HG02973 (cell line): ENCODE results near the gene IL18R1.
"Not testable (repeated sequence)": the region's sequence is repeated elsewhere in the genome, so short reads cannot be mapped to it uniquely, and the experiment has no call there.

Experiments used
- ATAC-seq: cut with Tn5 transposase; IDR thresholded peaks from one replicate; pipeline ENCODE4 v1.9.1; 2021; ENCODE audit warnings: moderate library complexity; ENCODE audit not compliant: unreplicated experiment

Gene IL18R1

GRCh38 chr2:102355526-102356380 is at the start of gene IL18R1:
IL18R1 (plus strand) TSS chr2:102355796; CDS start chr2:102362661, 6,865 bp downstream.
- ATAC-seq: peak; percentile 87

DNA sequence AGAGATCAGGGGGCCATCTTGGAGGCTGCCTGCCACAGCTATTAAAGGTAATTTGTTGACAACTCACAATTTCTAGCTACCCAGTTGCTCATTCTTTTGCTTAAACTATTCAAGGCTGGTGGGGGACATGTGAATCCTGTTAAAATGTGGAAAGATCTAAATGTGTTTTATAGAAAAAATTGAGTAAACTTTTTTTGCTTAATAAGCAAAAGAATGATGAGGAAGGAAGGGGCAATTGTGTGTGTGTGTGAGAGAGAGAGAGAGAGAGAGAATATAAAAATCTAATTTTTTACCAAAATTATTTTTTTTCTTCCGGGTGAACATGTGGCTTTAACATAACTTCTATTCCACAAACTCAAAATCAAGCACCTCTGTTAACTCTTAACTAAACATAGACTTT is 49.5 kb upstream of the IL18R1 start:
- ATAC-seq: no peak

- ATAC-seq: no peak
Measured at GRCh38 chr2:102310964-102311640, 44.5 kb upstream of the IL18R1 start, which contains the start of gene IL1RL1. IL1RL1 (plus strand) TSS chr2:102311563; CDS start chr2:102338265, 26,702 bp downstream.

GRCh38 chr2:102313025-102313424 is 42.6 kb upstream of the IL18R1 start:
- no peak for ATAC-seq

DNA sequence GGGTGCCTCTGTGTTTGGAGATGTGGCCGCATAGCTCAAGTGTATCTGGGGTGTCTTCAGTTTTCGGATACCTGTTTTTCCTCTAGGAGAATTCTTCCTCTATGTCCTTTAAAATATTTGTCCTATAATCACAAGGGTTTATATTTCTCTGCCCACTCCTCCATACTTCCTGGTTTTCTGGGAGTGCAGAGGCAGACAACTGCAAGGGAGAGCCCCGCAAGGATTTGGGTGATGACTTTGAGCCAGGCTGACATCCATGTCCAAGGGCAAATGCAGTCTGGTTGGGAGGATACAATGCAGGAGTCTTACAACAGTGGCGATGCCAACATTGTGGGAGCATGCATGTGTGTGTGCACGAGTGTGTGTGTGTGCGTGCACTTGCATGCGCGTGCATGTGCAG is 42.1 kb upstream of the IL18R1 start:
- ATAC-seq: no peak

- no peak for ATAC-seq
Measured at GRCh38 chr2:102313950-102314349, 41.6 kb upstream of the IL18R1 start.

DNA sequence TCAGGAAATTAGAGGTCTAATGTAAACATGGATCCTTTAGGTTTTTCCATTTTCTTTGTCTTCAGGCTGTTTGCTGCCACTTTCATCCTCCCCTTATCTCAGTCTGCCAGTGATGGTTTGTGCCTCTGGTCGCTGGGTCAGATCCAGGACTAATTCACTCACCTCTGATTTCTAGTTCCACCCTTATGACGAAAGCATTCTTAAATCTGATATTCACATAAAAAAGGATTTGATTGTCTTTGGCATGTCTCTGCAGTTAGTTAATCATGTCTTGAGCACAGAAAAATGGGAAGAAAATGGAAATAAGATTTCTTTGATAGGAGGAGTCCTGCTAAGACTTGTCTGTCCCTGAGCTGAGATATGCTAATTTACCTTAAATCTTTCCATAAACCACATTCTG is 39.7 kb upstream of the IL18R1 start:
- ATAC-seq: no peak

DNA sequence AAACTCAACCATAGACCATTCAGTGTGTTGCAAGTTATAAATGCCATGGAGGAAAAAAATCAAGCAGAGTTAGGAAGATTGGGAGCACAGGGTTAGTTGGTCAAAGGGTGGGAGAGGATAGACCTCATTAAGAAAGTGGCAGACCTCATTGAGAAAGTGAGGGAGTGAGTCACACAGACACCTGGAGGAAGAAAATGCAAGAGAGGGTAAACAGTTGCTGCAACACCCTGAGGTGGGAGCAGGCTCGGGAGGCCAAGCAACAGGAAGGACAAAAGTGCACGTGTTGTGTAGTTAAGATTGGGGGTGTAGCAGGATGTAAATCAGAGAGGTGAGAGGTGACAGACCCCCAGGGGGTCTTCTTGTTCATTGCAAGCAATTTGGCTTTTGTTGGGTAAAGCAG is 37.9 kb upstream of the IL18R1 start:
- ATAC-seq: no peak

- no peak for ATAC-seq
Measured at GRCh38 chr2:102318437-102318836, 37.2 kb upstream of the IL18R1 start.

DNA sequence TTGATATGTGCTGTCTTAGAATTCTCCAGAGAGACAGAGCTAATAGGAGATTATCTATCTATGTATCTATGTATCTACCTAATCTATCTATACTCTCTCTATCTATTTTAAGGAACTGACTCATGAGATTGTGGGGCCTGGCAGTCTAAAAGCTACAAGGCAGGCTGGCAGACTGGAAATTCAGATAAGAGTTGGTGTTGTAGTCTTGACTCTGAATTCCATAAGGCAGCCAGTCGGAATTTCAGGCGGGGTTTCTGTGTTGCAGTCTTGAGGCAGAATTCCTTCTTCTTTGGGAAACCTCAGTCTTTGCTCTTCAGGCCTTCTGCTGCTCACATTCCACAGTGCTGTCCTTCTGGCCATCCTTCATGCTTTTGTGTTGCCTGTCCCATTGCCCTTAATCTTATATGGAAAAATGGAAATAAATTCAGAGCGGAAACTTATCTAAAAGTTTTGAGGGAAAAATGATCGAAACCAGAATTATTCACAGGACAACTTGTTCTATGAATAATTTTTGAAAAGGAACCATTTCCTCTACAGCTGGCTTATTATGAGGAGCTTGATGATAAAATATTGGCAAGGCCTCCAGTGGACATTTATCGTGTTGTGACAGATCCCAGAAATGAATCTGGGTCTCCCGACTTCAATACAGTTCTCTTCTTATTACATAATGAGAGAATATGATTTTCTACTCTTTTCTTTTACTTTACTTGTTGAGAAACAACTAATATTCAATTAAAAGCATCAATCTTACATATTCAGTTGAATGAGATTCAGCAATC is 33.5 kb upstream of the IL18R1 start:
- no peak for ATAC-seq

DNA sequence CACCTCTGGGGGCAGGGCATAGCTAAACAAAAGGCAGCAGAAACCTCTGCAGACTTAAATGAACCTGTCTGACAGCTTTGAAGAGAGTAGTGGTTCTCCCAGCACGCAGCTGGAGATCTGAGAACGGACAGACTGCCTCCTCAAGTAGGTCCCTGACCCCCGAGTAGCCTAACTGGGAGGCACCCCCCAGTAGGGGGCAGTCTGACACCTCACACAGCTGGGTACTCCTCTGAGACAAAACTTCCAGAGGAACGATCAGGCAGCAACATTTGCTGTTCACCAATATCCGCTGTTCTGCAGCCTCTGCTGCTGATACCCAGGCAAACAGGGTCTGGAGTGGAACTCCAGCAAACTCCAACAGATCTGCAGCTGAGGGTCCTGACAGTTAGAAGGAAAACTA is 30.7 kb upstream of the IL18R1 start:
- not testable (repeated sequence) for ATAC-seq

- ATAC-seq: no peak
Measured at GRCh38 chr2:102331311-102331980, 24.1 kb upstream of the IL18R1 start.

GRCh38 chr2:102334486-102334885 is 21.1 kb upstream of the IL18R1 start:
- no peak for ATAC-seq

GRCh38 chr2:102335871-102336366 is 19.7 kb upstream of the IL18R1 start:
- ATAC-seq: no peak

- ATAC-seq: no peak
Measured at GRCh38 chr2:102336502-102336945, 19.1 kb upstream of the IL18R1 start.

DNA sequence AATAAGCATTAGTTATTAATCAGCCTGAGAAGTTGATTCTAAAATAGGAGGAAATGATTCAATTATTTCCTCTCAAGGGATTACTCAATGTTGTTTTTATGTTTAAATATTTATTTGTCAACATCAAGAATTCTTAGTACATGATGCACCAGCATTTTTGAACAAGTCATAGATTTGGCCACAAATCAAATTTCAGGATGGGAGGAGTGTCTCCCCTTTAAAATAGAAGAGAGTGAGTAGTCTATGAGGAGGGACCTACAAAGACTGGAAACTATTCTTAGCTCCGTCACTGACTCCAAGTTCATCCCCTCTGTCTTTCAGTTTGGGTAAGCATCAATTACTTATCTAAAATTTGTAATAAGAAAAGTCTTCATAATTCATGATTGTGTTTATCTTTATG is 18.6 kb upstream of the IL18R1 start:
- ATAC-seq: no peak

- ATAC-seq: no peak
Measured at GRCh38 chr2:102337481-102338386, 17.9 kb upstream of the IL18R1 start.

- no peak for ATAC-seq
Measured at GRCh38 chr2:102340778-102341177, 14.8 kb upstream of the IL18R1 start.

GRCh38 chr2:102342888-102343287 is 12.7 kb upstream of the IL18R1 start:
- ATAC-seq: no peak

DNA sequence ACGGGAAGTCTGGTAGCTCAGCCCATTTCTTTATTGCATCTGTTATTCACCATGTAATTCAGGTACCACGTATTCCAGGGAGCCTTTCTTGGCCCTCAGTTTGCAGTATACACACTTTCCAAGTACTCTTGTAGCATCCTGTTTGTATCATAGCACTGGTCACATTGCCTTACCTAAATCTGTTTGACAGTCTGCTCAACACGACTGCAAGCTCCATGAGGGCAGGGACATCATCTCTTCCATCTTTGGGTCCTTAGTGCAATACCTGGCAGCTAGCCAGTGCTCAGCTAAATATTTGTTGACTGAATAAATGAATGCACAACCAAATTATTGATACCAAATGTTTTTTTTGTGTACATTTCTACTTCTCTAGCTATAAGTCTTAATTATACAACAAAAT is 11.2 kb upstream of the IL18R1 start:
- no peak for ATAC-seq
